ACHN (cell line): ENCODE measurements around the gene CWC25.

Source experiments
- DNase-seq: peaks from one replicate; pipeline ENCODE4 v3.0.0-alpha.2; 2015
- in situ Hi-C: cut with HindIII; loops from 2 replicates; pipeline ENCODE4 v1.10.0; 2017; ENCODE audit warnings: low sequenced_read_pairs, low pct_ligation_motif_present, low pct_unique_long_range_greater_than_20kb

Gene CWC25

DNA sequence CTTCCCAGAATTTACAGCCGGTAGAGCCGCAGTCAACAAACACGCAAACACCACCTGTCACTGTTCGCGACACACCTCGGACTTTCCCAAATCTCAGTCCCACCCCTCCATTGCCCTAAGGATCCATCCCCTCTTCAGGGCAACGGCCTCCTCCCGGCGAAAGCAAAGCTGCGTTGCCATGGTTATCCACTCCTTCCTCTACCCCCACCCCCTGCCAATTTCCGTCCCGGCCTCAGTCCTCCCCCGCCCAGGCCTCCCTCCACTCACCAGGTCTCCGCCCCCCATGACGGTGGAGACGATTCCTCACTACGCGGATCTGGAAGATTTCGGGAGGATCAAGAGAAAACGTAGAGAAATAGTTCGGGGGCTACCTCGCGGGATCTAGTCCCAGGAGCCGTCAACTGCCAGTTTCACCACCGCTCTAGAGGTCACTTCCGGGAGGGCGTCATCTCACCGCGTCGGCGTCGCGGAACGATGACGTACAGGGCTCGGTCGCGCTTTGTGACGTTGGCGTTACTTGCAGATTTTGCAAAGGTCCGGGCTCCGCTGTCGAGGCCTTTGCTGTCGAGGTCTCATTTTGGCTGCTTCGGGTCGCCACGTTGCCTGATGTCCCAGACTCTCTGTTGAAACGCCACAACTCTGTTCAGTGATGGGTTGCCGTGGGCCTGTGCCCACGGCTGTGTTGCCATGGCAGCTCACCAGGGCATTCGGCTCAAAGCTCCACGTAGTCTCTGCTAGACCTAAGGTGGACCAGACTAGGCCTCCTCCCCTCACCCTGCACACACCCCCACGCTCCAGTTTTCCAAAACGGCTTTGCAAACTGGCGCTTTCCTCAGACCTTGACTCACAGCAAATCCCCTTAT, at the start of gene CWC25:
Gene CWC25, minus strand, starts transcription at position 423 of the 863 bp plus-strand sequence. Its CDS starts 138 bp downstream, at position 285.
- in situ Hi-C loops: no loop called here
- peak; percentile 97 for DNase-seq

DNA sequence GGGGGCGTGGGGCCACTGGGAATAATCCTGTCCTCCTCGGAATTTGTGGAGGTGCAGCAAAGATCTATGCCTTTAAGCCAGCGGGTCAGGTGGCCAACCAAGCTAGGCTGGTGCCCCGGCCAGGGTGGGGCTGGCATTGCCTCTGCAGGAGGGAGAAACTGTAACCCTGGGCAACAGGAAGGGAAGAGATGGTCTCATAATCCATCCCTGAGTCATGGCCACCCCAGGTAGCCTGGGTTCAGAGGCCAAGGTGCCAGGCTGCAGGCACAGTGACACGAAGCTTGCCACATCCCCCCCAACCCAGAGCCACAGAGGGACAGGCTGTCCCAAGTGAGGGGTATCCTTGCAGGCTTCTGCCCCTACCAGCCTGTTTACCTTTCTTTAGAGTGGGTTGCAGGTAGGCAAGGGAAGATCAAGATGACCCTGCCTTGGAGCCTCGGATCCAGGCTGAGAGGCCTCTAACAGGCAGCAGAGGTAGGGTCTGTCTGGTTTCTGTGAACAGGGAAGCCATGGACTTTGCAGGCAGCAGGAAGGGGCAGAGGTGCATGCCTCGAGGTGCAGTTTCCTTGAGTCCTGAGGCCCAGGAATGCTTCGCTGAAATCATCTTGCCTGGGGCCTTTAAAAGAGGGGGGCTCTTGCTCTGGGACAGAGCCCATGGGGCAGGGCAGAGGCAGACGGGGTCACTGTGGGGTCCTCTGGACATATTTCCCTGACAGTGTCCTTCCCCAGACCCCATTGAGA, 48.7 kb upstream of the CWC25 start:
- DNase-seq: peak; percentile 42
- in situ Hi-C loops: no loop called here

DNA sequence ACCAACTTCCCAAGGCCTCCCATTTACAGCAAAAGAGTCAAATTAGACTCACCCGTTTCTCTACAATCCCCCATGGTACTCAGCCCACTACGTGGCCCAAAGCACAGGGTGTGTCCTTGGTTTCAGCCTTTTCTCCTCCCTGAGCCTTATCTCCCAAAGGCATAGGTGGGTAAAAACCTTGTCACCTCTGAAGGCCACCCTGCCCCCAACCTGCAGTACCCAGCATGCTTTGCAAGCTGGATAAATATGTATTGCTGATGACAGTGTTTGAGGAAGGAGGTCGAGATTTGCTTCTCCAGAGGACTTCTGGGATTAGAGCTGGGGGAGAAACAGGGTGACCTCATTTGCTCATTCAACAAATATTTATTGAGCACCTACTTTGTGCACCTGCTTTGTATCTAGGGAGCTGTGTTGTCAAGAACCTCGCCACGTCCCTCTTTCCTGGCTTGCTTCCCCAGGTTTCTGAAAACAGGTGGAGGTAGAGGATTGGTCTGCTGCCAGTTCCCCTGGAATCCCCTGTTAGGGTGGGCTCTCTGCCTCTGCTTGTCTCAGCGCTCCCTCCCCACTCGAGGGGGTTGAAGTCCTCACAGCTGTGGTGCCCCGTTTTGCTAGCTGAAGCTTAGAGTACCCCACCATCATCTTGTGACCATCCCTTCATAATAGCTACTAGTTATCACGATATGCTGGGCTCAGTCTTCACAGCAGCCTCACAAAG, 47.7 kb upstream of the CWC25 start:
- DNase-seq: no peak
- in situ Hi-C loops: no loop called here

DNA sequence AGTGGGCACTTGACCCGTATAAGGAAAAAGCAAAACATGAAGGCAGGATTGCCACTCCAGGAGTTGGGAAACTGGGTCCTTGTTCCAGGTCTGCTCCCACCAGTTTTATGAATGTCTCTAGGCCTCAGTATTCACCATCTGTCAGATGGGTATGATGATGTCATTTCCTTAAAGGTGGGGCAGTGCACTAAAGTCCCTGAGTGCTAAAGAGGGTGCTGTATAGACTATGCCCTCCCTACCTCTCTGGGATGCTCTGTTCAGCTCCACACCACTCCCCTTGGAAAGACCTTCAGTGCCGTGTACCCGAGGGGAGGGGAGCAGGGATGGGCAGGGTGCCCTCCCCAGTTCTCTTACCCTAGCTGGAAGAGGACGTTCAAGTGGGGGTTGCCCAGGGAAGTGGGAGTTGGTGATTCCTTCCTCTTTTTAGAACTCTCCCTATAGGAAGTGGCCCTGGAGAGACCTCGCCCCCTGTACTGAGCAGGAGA, 46.9 kb upstream of the CWC25 start:
- in situ Hi-C loops: no loop called here
- DNase-seq: no peak

DNA sequence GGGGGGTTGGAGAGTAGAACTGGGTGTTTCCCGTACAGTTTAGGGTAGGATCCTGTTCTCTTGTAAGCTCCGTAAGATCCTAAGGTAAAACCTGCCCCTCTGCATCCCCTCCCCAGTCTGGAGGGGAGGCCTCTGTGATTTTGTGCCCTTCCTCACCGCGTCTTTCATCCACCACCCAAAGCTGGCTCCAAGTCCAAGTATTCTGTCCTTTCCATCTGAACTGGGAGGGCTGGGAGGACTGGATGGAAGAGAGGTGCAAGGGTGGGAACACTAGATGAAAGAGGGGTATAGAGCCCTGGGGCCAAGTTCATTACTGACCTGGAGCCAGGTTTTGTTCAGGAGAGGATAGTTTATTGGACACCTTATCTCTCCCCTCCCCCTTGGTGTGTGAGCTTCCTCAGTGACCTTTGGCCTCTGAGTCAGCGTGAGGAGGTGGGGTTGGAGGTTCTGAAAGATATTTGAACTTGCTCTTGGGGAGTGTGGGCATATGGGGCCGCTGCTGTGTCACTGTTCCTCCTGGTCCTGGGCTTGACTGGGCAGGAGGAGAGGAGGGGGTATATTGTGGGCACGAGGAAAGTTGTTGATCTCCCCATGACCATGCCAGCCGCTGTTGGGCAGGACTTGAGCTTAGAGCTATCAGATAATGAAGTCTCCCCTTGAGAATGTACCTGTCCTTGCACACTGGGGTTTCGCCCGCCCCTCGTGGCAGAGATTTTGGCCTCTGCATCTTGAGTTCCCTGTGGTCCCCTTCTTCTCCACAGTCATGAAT, 46.3 kb upstream of the CWC25 start:
- in situ Hi-C loops: no loop called here

DNA sequence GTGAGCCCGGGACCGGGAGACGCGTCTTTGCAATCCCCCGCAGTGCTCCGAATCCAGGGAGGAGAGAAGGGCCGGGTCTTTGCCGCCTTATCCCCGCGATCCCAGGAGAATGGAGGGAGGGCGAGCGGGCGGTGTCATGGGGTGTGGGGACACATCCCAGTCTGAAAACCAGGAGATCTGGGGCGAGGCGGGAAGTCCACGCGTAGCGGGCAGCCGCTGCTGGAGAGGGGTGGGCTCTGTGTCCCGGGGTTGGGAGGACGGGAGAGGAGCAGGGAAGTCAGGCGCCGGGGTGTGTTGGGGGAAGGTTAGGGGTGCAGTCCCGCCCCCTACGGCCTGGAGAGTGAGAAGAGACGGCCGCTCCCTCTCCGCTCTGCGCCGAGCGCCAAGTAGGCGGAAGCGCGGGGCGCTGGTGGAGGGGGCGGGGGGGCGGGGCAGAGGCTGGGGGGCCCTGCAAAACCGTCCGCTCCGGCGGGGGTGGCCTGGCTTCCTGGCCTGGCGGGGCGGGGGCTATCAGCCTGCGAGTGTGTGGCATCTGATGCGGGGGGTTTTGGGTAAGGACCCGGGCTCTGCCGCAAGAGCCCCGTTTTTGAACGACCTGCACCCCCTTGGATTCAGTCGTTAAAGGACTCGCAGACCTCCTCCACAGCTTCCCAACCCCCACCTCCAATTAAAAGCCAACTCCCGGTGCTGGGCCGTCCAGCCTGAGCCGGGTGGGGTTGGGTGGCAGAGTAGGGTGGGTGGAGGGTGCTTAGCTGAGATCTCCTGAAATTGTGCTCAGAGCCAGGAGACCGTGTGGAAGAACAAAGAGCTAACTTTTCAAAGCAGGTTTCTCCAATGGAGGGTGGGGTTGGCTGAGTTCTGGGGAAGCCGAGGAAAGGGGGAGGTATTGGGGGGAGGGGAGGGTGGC, 45.4 kb upstream of the CWC25 start:
- in situ Hi-C loops: no loop called here
- DNase-seq: peak; percentile 72

More for the DNA sequence above, 46.3 kb upstream of the CWC25 start:
- DNase-seq: peak; percentile 90

DNA sequence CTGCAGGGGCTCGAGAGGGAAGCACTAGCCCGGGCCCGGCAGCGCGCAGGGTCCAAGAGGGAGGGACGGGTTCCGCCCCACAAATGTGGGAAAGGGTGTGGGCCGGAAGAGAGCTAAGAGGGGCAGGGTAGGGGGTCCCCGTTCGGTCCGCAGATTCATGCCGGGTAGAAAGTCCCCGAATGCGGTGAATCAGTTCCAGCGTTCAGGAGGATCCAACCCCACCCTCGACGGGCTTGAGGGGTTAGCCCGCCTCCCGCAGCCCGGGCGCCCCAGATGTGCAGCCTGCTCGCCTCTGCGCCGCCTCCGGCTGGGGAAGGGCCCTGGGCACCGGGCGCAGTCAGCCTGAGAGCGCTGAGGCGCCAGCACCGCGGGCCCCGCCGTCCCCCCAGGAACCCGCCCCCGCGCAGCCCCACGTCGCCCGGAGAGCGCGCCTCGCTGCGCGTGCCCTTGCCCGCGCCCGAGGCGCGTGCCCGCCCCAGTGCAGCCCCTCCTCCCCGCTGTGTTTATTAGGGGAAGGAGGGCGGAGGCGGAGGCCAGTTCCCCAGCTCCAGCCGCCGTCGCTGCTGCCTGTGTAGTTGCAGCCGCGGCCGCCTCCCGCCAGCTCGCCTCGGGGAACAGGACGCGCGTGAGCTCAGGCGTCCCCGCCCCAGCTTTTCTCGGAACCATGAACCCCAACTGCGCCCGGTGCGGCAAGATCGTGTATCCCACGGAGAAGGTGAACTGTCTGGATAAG, 44.6 kb upstream of the CWC25 start, which contains the start of gene LASP1:
Gene LASP1, plus strand, starts transcription at position 533 of the 733 bp plus-strand sequence. Its CDS starts 132 bp downstream, at position 665.
- in situ Hi-C loops: no loop called here
- peak; percentile 90 for DNase-seq

DNA sequence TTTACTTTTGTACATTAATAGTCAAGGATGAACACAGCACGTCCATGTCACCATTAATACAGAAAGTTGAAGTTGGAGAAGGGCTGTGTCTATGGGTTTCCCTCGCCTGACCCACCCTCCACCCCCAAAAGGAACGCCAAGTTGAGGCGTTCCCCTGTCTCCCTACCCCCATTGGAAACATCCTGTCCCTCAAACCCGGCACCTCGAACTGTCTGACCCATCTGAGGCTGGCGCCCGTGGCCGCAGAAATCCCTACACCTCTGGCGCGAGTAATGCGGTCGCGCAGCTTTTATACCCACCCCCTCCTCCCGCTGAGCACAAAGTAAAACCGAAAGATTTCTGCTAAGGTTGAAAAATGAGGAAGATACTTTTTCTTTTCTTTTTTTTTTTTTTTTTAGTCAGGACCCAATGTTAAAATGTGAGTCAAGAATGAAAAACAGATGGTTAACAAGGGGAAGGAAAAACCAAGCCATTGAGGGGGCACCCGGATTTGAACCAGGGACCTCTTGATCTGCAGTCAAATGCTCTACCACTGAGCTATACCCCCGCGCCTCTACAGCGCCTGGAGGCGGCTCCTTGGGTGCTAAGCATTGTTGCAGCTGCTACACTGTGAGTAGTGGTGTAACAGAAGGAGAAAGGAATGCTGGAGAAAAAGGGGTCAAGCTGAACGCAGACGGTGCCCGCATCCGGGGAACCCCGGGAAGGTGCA, 43.9 kb upstream of the CWC25 start:
- in situ Hi-C loops: no loop called here
- DNase-seq: peak; percentile 91

DNA sequence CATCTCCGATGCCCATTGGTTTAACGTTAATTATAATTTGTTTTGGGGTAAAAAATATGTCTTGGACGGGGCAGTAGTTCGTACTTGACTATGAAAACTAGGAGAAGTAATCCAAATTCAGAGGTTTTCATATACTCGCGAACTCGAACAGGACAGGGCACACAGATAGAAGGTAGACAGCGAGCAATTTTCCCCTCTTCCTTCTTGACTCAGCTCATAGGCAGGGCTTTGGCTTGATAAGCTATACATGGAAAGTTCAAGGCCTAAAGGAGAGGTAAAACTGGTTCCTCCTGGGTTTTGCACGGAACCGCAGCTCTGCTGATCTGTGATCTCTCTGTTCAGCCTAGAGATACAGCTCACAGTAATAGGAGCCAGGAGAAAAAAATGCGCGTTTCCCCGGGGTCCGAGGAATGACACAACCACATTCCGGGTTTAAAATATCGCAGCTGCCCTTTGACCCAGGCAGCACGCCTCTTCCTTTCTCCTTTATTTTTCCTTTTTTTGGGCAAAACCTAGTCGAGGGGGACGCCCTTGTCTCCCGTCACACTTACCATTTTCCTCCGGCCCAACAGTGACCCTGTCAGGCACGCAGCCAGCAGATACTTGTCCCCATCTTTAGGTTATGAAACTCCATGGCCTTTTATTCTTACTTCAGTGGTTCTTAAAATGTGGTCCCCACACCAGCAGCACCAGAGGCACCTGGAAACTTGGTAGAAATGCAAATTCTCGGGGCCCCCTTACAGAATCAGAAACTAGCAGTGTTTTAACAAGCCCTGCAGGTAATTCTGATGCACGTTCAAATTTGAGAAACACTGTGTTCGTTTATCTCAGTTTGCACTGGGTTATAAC, 43.1 kb upstream of the CWC25 start:
- in situ Hi-C loops: no loop called here
- DNase-seq: peak; percentile 60

DNA sequence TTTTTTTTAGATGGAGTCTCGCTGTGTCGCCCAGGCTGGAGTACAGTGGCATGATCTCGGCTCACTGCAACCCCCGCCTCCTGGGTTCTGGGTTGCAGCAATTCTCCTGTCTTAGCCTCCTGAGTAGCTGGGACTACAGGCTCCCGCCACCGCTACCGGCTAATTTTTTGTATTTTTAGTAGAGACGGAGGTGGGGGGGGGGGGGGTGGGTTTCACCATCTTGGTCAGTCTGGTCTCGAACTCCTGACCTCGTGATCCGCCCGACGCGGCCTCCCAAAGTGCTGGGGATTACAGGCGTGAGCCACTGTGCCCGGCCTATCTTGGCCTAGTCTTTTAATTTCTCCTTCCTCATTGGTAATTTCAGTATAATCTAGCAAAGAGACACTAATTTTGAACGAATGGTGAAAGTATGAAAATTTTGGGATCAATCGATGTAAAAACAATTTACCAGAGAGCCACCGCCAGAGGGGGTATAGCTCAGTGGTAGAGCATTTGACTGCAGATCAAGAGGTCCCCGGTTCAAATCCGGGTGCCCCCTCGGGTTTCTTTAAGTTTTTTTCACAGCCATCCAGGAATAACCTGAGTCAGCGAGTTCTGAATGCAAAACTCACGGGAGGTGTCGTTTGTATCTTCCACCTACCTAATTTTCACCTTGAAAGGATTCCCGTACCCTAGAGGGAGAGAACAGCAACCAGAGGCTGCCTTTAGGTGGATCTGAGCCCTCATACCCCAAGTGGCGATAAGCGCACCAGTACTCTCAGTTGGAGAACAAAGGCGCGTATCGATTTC, 42.3 kb upstream of the CWC25 start:
- in situ Hi-C loops: no loop called here
- peak; percentile 77 for DNase-seq

DNA sequence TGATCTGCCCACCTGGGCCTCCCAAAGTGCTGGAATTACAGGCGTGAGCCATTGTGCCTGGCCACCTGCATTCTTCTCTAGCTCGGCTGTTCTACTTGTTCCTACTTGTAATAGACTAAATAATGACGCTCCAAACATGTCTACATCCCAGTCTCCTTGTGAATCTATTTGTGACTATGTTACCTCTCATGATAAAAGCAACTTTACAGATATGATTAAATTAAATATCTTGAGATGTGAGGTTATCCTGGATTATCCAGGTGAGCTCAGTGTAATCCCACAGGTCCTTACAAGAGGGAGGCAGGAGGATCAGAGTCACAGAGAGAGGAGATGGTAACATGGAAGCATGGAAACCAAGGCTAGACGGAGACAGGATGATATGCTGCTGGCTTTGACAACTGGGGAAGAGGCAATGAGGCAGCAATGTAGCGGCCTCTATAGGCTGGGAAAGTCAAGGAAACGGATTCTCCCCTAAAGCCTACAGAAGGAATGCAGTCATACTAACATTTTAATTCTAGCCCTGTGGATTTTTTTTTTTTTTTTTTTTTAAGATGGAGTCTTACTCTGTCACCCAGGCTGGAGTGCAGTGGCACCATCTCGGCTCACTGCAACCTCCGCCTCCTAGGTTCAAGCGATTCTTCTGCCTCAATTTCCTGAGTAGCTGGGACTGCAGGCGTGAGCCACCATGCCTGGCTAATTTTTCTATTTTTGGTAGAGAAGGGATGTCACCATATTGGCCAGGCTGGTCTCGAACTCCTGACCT, 39.7 kb upstream of the CWC25 start:
- in situ Hi-C loops: no loop called here
- peak; percentile 23 for DNase-seq

DNA sequence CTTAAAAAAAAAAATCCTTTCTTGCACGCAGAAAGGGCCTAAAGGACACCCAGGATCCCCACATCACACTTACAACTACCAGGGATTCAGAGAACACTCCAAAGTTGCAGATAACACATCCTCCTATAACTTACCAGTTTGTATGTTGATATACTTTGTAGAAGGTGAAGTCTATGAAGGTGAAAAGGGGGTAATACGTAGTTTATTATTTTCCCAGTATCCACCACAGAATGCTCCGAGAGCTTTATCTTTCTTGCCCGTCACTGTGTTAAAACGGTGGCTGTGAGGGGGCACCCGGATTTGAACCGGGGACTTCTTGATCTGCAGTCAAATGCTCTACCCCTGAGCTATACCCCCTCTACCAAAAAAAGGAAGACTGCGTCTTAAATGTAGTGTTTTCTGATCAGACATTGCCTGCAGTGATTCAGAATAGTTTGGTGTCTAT, 36.3 kb upstream of the CWC25 start:
- in situ Hi-C loops: no loop called here
- peak; percentile 30 for DNase-seq

DNA sequence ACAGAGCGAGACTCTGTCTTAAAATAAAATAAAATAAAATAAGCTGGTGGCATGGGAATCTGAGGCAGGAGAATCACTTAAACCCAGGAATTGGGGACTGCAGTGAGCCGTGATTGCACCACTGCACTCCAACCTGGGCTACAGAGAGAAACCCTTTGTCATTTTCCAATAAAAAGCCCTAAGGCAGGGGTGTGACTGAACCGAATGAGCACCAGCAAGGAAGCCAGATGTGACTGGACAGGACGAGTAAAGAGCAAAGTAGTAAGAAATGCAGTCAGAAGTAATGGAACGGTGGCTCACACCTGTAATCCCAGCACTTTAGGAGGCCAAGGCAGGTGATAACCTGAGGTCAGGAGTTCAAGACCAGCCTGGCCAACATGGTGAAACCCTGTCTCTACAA, 32.1 kb upstream of the CWC25 start:
- in situ Hi-C loops: no loop called here
- no peak for DNase-seq
